ENCODE data around the gene SESN1.
A peak's percentile ranks its signal among the peaks of the same experiment; 100 is the strongest.

The SESN1 gene

DNA sequence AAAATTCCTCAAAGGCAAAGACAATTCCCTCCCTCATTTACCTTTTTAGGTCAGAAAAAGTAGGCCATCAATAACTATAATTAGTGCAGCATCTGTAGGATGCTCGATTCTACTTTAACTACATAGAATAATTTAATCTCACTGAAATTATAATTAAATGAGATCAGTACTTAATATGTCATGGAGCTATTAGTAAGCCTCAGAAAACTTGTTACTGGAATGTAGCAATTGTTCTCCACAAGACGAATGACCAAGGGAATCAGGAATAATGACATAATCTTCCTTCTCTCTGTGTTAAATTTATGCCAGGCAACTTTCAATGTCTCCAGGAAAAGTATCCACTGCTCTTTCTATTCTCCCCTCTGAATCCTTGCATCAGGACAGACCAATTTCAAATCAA lies 34.1 kb downstream of the SESN1 start:
- no peak for DNase-seq (ENCODE audit: low read depth in 2 of 2)

DNA sequence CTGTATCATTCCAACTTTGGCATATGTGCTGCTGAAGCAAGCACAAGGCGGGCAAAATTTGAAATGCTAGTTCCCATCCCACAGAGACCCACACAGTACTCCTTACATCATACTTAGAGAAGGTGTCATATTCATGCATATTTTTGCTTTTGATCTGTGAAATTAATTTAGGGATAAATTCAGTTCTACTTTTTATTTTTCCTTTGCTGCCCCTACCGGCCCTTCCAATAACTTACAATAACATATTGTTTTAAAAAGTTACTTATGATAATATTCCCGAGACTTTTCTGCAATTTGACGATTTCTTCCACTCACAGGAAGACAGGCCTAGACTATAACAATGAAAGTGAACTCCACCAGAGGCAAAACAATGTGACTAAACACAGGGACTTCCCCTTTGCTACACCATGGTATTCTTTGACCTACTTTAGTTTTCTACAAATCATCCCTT lies 35.0 kb downstream of the SESN1 start:
- DNase-seq (ENCODE audit: low read depth in 2 of 2): no peak

DNA sequence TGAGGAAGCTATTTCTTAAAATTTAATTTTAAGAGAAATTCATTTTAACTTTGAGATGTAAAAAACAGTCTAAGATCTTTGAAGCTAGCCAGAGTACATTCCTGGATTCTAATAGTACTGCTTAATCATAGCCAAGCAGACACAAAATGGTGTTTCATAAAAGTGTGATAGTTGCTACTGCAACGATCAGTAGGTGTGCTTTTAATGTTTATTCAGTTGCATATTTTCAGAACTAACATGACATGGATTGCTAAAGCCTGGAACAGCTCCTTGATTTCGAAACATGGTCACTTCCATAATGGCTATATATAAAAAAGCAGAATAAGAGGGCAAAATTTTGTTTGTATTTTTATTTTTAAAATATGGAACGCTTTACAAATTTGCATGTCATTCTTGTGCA lies 35.5 kb downstream of the SESN1 start:
- DNase-seq (ENCODE audit: low read depth in 2 of 2): no peak

DNA sequence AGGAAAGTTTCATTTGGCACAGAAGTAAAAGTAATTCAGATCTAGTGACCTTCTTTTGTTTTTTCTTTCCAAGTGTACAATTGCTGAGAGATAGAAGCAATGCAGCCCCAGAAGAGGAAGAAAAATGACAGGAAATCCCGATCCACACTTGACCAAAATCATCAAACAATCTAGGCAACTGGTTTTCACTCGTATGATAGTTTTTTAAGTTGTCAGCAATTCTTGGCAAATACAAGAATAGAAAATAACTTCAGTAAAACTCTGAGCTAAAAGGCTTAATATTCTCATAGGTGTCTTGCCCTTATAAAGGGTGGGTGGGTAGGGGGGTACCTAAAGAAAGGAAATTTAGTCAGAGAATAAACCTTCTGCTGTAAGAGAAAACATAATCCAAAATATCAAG lies 36.0 kb downstream of the SESN1 start:
- DNase-seq (ENCODE audit: low read depth in 2 of 2): no peak

DNA sequence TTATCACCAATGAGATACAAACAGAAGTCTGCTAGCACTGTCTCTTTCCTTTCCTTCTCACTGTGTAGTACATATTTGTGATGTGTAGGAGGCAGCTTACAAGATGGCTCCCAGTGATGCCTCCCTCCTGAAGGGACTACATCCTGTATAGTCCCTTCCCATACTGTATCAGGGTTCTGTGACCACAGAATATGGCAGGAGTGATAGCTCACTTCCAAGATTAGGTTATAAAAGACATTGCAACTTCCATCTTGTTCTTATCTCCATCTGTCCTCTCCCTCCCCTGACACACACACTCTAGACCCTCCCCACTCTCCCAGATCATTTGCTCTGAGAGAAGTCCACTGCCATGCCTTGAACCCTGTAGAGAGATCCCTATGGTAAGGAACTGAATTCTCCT lies 38.0 kb downstream of the SESN1 start:
- DNase-seq (ENCODE audit: low read depth in 2 of 2): no peak

DNA sequence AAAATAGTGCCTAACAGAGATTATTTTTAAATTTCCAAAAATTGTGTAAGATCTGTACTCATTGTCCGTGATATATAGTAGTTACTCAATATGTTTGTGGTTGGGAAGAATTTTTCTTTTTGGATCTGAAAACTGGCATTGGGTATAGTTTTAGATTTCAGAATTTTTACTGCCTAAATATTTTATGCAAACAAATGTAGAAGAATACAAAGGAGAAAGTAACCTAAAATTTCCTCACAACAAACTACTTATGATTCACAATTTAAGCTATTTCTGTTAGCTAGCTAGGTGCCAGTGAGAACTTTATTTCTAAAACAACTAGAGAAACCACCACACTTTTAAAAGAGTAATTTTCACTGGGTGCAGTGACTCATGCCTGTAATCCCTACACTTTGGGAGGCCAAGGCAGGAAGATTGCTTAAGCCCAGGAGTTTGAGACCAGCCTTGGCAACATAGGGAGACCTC lies 38.8 kb downstream of the SESN1 start:
- DNase-seq (ENCODE audit: low read depth in 2 of 2): no peak

DNA sequence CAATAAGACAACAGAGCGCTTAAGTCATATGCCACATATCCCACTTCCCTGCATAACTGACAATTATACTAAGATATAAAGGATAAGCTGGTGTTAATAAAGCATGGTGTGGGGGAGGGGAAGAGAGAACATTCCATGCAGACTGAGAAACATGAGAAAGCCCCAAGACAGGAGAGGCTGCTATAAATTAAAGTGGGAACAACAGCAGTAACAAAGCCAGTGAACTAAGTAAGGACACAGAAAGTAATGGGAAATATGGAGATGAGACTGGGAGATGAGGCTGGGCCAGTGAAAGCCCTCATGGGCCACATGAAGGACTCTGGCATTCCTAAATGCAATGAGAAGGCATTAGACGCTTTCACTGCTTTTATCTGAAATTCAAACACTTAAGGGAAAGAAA lies 41.3 kb downstream of the SESN1 start:
- DNase-seq (ENCODE audit: low read depth in 2 of 2): peak in 1 of 2 experiments; percentile 42

DNA sequence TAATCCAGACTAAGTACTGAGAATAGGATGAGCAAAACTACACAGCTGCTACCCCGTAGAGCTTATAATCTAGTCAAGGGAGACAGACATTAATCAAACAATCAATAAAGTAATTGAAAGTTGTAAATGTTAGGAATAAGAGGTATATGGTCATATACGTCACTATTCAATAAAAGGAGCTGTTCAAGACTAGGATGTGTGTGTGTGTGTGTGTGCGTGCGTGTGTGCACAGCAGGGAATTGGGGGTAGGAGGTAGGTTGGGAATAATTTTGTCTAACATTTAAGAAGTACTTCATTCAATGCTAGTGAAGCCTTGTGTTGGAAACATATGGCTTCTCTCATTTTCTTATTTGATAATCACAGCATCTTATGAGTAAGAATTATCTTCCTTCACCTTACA lies 41.8 kb downstream of the SESN1 start:
- DNase-seq (ENCODE audit: low read depth in 2 of 2): no peak

DNA sequence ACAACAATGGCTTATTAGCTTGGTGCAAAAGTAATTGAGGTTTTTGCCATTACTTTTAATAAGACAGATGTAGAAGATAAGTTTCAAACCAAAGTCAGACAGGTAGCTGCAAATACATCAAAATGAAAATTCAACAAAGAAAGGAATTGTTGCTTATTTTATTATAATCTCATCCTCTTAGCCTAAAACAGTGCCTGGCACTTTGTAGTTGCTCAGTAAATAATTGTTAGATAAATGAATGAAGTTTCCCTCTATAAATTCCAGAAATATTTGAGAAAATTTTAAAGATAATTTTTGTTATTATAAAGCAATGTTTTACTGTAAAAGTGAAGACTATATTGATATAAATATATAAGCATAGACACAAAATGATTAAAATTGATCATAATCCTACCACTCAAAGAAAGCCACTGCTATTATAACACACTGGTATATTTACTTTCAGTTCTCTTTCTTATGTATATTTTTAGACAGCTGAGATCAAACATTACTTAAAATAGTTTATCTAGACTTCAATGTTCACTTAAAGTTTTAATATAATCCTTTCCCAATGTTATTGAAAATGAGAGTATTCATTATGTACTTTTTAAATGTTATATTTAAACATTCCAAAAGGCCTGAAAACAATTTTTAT lies 42.5 kb downstream of the SESN1 start:
- DNase-seq (ENCODE audit: low read depth in 2 of 2): no peak

DNA sequence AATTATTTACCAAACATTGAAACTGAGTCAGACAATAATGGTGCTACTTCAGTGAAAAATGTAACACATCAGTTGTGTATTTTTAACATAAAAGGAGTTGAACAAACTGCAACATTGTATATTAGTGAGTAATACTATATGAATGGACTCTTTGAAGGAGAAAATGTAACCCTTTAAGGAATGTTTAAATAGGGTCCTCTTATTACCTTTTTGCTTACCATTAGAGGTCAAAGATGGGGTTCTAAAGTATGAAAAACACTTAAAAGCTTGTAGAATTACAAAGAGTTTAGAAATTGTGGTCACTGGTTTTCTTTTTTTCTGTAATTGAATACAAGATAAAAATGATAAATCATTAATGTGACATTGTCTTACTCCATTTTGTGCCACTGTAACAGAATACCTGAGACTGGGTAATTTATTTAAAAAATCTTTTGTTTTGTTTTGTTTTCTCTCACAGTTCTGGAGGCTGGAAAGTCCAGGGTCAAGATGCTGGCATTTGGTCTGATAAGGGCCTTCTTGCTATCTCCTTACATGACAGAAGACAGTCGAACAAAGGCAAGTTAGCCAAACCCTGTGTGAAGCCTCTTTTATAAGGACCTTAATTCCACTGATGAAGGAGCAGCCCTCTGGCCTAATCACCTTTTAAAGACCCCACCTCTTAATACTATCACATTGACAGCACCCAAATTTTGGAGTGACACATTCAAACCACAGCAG lies 43.2 kb downstream of the SESN1 start:
- DNase-seq (ENCODE audit: low read depth in 2 of 2): no peak

DNA sequence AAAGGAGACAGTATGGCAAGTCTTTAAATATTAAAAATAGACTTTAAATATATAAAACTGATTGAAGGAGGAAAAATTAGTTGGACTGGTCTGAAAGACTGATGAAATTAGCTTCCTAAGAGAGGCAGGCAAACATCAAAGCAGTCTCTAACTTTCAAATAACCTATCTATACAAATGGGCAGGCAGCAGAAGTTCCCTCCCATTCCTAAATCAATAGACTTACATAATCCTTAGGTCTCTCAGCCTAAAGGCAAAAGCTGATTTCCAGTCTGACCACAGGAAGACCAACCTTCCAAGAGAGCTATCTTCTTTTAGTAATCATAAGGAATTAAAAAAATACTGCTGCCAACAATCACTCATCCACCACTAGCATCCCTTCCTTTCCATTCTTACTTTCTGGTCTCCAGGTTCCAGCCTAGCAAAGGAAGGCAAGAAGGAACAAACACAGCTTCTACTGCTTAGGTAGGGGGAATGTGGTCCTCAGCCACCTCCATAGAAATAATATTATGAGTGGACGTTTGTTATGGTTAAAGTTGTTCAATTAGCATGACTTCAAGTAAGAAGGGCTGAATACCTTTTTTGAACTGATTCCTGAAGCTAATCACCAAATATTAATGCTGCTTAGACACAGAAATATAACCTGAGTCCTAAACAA lies 44.1 kb downstream of the SESN1 start:
- DNase-seq (ENCODE audit: low read depth in 2 of 2): no peak

DNA sequence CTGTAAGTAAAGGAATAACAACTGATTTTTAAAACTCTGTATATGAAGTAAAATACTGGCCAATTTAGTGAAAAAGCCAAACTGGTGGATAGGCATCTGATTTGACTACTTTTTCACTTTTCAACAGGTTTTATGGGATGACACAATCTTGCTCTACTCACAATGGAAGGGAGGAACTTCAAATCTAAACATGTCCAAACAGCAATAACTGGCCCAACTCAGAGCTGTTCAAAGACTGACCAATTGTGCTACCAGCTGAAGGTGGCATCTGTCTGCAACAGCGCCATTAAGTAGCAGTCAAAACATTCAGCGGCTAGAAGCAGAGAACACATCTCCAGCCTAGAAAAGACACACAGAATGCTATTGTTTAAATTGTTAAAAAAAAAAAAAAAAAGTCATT lies 44.6 kb downstream of the SESN1 start:
- no peak for DNase-seq (ENCODE audit: low read depth in 2 of 2)

DNA sequence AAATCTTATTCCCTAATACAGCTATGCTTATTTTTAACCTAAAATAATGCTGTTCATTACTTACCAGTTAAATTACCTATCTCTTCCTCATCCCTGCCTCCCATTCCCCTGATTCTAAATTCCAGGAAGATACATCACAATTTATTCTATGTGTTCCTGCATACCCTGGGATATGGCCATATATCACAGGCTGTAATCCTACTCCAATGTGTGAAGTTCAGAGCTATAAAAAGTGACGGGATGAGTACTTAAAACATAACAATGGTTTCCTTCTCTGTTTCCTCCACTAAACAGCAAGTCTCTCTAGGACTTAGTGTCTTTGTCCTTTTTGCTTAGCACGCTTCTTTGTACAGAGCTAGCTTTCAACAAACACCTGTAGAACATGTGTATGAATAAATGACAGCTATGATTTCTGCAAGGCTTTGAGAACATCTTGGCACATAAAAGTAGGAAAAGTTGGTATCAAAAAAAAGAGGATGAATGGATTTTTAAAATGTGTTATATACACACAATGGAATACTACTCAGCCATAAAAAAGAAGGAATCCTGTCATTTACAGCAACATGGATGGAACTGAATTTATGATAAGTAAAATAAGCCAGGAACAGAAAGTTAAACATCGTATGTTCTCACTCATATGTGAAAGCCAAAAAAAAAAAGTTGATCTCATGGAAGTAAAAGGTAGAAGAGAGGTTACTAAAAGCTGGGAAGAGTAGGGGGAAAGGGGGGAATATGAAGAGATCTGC lies 45.8 kb downstream of the SESN1 start:
- DNase-seq (ENCODE audit: low read depth in 2 of 2): no peak

DNA sequence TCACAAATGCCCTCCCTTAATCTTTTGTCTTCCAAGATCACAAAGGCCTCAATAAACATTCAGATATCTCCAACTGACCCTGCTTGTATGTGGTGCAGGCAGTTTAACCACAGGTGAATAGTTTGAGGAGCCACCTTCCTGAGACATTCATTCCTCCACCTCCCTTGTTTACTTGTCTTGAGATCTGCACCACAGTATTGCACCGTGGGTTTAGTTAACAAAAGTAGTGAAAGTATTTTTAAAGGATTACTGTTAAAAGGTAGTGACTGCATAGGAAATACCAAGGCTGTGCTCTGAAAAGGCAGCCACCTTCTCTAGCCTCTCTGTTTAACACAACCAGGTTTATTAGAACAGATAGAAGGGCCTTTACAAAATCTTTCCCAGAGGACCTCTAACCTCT lies 46.5 kb downstream of the SESN1 start:
- no peak for DNase-seq (ENCODE audit: low read depth in 2 of 2)

DNA sequence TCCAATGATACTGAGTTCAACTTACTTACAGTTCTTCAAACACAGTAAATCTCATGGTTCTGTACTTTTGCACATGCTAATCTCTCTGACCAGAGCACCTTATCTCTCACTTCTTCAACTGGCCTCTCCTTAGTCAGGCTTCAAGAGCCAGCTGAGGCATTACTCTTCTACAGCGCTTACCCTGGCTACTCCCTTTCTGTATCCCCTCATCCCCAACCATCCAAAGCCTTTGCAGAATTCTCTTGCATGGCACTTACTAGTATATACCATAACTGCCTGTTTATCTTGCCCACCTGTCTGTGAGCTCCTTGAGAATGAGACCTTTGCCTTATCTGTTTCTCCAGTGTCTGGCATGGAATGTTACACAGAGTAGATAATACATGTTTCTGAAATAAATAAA lies 49.2 kb downstream of the SESN1 start:
- DNase-seq (ENCODE audit: low read depth in 2 of 2): no peak

DNA sequence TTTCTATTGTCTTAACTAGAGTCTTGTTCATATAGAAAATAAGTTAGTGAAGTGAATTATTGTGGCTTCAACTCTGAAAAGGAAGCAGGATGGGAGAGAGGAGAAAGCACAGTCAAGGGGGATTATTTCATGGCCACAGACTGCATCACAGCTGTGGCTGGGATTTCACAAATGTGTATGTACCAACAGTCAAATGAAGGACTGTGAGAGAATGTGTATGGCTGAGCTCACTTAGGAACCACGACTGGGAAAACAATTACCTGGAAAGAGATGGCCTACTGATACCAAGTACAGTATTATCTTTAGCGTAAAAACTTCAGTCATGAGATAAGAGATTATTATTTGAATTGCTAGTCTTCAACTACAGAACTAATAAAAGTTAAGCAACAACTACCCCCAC lies 54.9 kb downstream of the SESN1 start:
- no peak for DNase-seq (ENCODE audit: low read depth in 2 of 2)

DNA sequence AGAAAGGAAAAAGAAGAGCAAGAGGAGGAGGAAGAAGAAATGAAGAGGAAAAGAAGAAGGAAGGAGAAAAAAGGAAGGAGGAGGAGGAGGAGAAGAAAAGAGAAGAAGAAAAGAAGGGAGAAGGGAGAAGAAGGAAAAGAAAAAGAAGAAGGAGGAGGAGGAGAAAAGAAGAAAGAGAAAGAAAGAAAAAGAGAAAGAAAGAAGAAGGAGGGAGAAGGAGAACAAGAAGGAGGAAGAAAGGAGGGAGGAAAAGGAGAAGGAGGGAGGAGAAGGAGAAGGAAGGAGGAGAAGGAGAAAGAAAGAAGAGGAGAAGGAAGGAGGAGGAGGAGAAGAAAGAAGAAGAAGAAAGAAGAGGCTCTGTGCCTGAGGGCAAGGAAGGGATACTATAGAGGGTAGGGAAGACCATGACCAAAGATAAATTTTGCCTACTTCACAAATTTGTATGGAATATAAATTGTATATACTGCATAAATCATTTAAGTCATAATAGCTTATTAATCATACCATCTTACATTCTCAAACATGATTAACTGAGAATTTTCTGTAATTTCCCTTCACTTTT lies 55.7 kb downstream of the SESN1 start:
- no peak for DNase-seq (ENCODE audit: low read depth in 2 of 2)

DNA sequence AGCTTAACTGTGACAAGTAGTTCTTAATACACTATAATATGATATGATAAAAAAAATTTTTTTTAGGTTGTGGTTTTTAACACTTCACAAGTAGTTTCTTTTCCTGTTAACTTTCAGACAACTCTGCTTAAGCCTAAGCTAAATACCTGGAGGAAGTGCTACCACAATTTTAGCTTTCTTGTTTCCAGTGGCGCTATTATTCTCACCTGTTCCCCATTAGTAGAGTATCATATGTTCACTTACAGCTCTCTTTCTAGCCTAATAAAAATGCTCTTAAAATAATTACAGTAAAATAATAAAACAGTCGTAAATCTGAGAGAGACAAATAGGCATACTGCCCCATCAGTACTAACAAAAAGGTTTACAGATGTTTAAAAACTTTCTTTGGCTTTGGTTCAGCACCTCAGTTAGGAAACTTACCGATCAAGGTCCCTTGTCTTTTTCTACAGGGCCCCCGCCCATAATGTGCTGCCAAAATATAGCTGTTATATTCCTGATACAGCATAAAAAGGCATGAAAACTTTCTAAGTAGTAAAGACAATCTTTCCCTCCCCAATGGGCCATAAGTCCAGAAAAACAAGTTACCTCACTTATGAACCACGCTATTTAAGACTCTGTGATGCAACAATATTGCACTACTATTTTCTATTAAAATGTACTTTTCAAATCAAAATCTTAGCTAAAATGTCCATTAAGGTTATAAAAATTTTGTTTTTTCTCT lies 57.9 kb downstream of the SESN1 start:
- DNase-seq (ENCODE audit: low read depth in 2 of 2): no peak

DNA sequence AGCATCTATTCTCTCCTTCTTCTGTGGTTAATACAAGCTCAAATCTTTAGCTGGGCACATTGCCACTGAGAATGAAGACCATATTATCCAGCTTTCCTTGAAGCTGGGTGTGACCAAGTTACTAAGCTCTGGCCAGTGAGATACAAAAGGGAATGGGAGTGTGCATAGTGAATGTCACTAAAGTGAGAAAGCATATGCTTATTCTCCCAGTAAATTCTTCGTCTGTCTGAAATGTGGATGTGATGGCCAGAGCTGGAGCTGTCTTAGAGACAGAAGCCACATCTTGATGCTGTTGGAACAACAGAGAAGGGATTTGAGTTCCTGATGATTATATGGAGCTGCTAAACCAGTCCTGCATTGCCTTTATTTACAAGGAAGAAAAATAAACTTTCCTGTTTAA lies 60.1 kb downstream of the SESN1 start:
- DNase-seq (ENCODE audit: low read depth in 2 of 2): no peak

DNA sequence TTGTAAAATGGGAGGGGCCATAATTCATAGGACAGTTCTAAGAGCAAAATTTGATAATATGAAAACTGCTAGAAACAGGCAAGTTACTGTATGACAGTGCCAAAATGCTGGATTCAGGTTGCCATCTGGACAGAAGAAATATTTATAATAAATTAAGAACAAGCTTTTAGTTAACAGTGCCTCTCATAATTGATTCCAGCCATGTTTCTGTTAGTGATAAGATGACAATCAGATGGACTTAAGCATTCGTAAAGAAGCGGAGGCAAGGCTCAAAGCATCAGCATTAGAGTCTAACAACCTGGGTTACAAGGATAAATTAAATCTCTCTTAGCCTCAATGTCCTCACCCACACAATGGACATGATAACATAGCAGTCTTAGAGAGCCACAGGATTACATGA lies 61.0 kb downstream of the SESN1 start:
- no peak for DNase-seq (ENCODE audit: low read depth in 2 of 2)

DNA sequence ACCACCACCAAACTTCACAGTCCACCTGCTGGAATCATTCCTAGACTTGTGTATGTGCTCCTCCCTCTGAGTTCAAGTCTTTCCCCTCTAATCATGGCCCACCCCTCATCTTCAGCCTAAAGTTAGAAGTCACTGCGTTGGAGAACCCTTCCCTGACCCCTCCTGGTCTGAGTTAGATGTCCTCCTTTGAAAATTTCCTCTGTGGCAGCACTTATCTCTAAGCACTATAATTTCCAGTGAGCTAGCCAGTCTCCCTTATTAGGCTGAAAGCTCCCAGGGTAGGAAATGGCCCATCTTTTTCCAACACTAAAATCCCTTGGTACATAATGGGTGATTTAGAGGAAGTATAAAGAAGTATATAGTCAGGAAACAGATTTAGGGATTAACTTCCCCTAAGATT lies 63.2 kb downstream of the SESN1 start:
- DNase-seq (ENCODE audit: low read depth in 2 of 2): no peak

Measured in fibroblast of skin of left quadriceps (primary cell).